Erythroblast (primary cell): Measurements from ENCODE around the gene CCR5.

Source experiments
- GATA1 ChIP-seq: IDR thresholded peaks from 2 replicates; pipeline ENCODE4 v1.6.1; 2011; ENCODE audit warnings: low read depth, mild to moderate bottlenecking, control low read depth, low read length, moderate library complexity
- POLR2A ChIP-seq: IDR thresholded peaks from 2 replicates; pipeline ENCODE4 v1.6.1; 2011; ENCODE audit warnings: mild to moderate bottlenecking, low read length

DNA sequence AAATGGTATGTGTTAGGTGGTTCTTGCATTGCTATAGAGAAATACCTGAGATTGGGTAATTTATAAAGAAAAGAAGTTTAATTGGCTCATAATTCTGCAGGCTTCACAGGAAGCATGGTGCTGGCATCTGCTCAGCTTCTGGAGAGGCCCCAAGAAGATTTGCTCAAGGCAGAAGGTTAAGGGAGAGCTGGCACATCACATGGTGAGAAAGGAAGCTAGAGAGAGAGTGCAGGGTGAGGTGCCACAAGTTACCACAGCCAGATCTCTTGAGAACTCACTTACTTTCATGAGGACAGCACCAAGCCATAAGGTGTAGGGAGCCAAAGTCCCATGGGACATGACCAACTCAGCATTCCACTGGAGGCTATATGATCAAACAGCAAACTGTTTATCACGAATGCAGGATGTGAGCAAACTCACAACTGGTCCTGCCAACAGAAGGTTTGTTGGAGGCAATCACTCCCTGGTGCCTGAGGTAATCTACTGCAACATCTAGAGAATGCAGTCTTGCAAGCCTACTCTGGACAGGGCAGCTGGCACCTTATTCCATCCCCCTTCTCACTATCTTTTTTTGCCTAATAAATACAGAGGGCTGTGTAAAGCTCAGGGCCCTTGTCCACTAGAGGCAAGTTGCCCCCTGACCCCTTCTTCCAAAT lies 45.0 kb upstream of the CCR5 start:
- TF ChIP-seq POLR2A (no peak), GATA1 (no peak)
